GM12864 (cell line): ENCODE measurements around the gene POLN.

ENCODE experiments used
- DNase-seq: peaks from one replicate; pipeline ENCODE4 v3.0.0-alpha.2; 2011; ENCODE audit warnings: low read depth
- H3K4me3 ChIP-seq: 2 replicates; pipeline ENCODE4 v1.5.1; 2011; ENCODE audit warnings: mild to moderate bottlenecking, low read depth, low read length, control low read depth
- CTCF ChIP-seq: IDR thresholded peaks from 2 replicates; pipeline ENCODE4 v1.5.1; 2011; ENCODE audit warnings: low read depth, mild to moderate bottlenecking, moderate library complexity, low read length, control low read depth, inconsistent platforms; ENCODE audit errors: missing control alignments

Gene POLN

GRCh38 chr4:2059726-2060602, 182.0 kb downstream of the POLN start:
- no peak for TF ChIP-seq CTCF
- no peak for DNase-seq
- no peak overlapping the region for H3K4me3 ChIP-seq

GRCh38 chr4:2059046-2059725, 182.7 kb downstream of the POLN start, which contains the start of gene NAT8L:
Gene NAT8L, plus strand, starts transcription at chr4:2059327. Its CDS starts 185 bp downstream, at chr4:2059512.
- no peak for DNase-seq
- no peak within 1 kb of the TSS; the same call in 1 of the 2 replicates for H3K4me3 ChIP-seq
- TF ChIP-seq CTCF, result no peak

- no peak for TF ChIP-seq CTCF
- DNase-seq, result no peak
- no peak overlapping the region for H3K4me3 ChIP-seq
Observed at GRCh38 chr4:2058264-2059045, 183.5 kb downstream of the POLN start.

- no peak for DNase-seq
- H3K4me3 ChIP-seq, result no peak overlapping the region
- TF ChIP-seq CTCF, result no peak
Observed at GRCh38 chr4:2057382-2058065, 184.4 kb downstream of the POLN start.

- no peak overlapping the region for H3K4me3 ChIP-seq
- TF ChIP-seq CTCF, result no peak
- DNase-seq, result no peak
Observed at GRCh38 chr4:2054217-2054616, 187.7 kb downstream of the POLN start.

- DNase-seq, result no peak
- H3K4me3 ChIP-seq, result no peak overlapping the region
- no peak for TF ChIP-seq CTCF
Observed at GRCh38 chr4:2051086-2051485, 190.8 kb downstream of the POLN start.
